NK-92 treated with Interleukin-12 subunit alpha and Interleukin-12 subunit beta, amount 100 ng/mL, for 24 hours (cell line): ENCODE results near the gene KCNMB4.

Experiments used
- DNase-seq: peaks from one replicate; lab custom pipeline; 2025; lab: John Stamatoyannopoulos, UW

Gene KCNMB4

GRCh38 chr12:70365648-70366518 lies at the start of gene KCNMB4:
TSS of gene KCNMB4 (plus strand) at chr12:70366290. CDS start at chr12:70366735, 445 bp downstream.
- no peak for DNase-seq

GRCh38 chr12:70317781-70318180 lies 48.3 kb upstream of the KCNMB4 start:
- DNase-seq, result no peak

GRCh38 chr12:70319605-70320004 lies 46.5 kb upstream of the KCNMB4 start:
- DNase-seq, result no peak

GRCh38 chr12:70321191-70321590 lies 44.9 kb upstream of the KCNMB4 start:
- no peak for DNase-seq

- no peak for DNase-seq
These were observed 38.5 kb upstream of the KCNMB4 start for GRCh38 chr12:70327541-70327940.

- no peak for DNase-seq
These were observed 36.4 kb upstream of the KCNMB4 start for GRCh38 chr12:70329728-70330127.

GRCh38 chr12:70330158-70330557 lies 35.9 kb upstream of the KCNMB4 start:
- DNase-seq, result no peak

GRCh38 chr12:70332236-70332635 lies 33.9 kb upstream of the KCNMB4 start:
- DNase-seq, result no peak

- DNase-seq, result no peak
These were observed 31.3 kb upstream of the KCNMB4 start for GRCh38 chr12:70334742-70335141.

GRCh38 chr12:70338531-70338930 lies 27.6 kb upstream of the KCNMB4 start:
- no peak for DNase-seq

GRCh38 chr12:70351076-70351475 lies 15.0 kb upstream of the KCNMB4 start:
- no peak for DNase-seq

- no peak for DNase-seq
These were observed 12.1 kb upstream of the KCNMB4 start for GRCh38 chr12:70353780-70354660.

- DNase-seq, result no peak
These were observed 11.3 kb upstream of the KCNMB4 start for GRCh38 chr12:70354787-70355186.

- DNase-seq, result no peak
These were observed 10.1 kb upstream of the KCNMB4 start for GRCh38 chr12:70355972-70356371.

- DNase-seq, result no peak
These were observed 6.5 kb upstream of the KCNMB4 start for GRCh38 chr12:70359458-70360197.

- DNase-seq, result no peak
These were observed 5.9 kb upstream of the KCNMB4 start for GRCh38 chr12:70360218-70360617.

- DNase-seq, result no peak
These were observed 1.2 kb upstream of the KCNMB4 start for GRCh38 chr12:70364695-70365397.

GRCh38 chr12:70365398-70365647 lies 767 bp upstream of the KCNMB4 start:
- DNase-seq, result no peak

- DNase-seq, result no peak
These were observed 629 bp downstream of the KCNMB4 start for GRCh38 chr12:70366581-70367257.

- DNase-seq, result no peak
These were observed 1.4 kb downstream of the KCNMB4 start for GRCh38 chr12:70367258-70368141.
